MCF 10A (cell line): Measurements from ENCODE around the gene STARD9. TPM values are rescaled to one million over a fixed set of nuclear protein-coding genes. Genes with fewer than 3 reads are reported as not detected.
A peak's percentile ranks its signal among the peaks of the same experiment; 100 is the strongest.

Experiments
- Bru-seq: library from RNA; stranded (reverse); fragments of 400-500 nt; gene quantifications from one replicate; lab custom pipeline; 2021; lab: Mats Ljungman, UMichigan
- BruChase-seq, 2 experiments: library from RNA; stranded (reverse); fragments of 400-500 nt; gene quantifications; one replicate each; lab custom pipeline; 2021; lab: Mats Ljungman, UMichigan
- BruUV-seq: library from RNA; stranded (reverse); fragments of 400-500 nt; replicated peaks from 2 replicates; lab custom pipeline; 2021; lab: Mats Ljungman, UMichigan
- CTCF ChIA-PET: fragments of 300-600 bp; sonication (Branson Sonifier 250); formaldehyde crosslinking; extraction: SDS; loops from one replicate; lab custom pipeline; 2021; ENCODE audit warnings: antibody characterized with exemption, inconsistent platforms; lab: Yijun Ruan, JAX
- POLR2A ChIA-PET: fragments of 300-600, 350-650 bp; sonication (Branson Sonifier 250); formaldehyde crosslinking; extraction: SDS; loops from one replicate; lab custom pipeline; 2020; ENCODE audit warnings: antibody characterized with exemption, inconsistent platforms; lab: Yijun Ruan, JAX
- DNase-seq: peaks from one replicate; pipeline ENCODE4 v3.0.0-alpha.2; 2018; ENCODE audit not compliant: unreplicated experiment
- H3K27ac Mint-ChIP-seq: one replicate; pipeline ENCODE4 v1.8.0; 2022; ENCODE audit warnings: mild to moderate bottlenecking, low read depth, mixed read lengths; ENCODE audit not compliant: unreplicated experiment
- H3K27me3 Mint-ChIP-seq: one replicate; pipeline ENCODE4 v1.8.0; 2022; ENCODE audit warnings: mixed read lengths; ENCODE audit not compliant: insufficient read depth, unreplicated experiment
- H3K36me3 Mint-ChIP-seq: one replicate; pipeline ENCODE4 v1.8.0; 2022; ENCODE audit warnings: mild to moderate bottlenecking, moderate library complexity, mixed read lengths; ENCODE audit not compliant: insufficient read depth, unreplicated experiment
- H3K4me1 Mint-ChIP-seq: one replicate; pipeline ENCODE4 v1.8.0; 2022; ENCODE audit warnings: mixed read lengths; ENCODE audit not compliant: insufficient read depth, unreplicated experiment
- H3K4me3 Mint-ChIP-seq: one replicate; pipeline ENCODE4 v1.8.0; 2022; ENCODE audit warnings: mild to moderate bottlenecking, moderate library complexity, mixed read lengths; ENCODE audit not compliant: unreplicated experiment
- H3K9me3 Mint-ChIP-seq: one replicate; pipeline ENCODE4 v1.8.0; 2022; ENCODE audit warnings: mixed read lengths; ENCODE audit not compliant: unreplicated experiment
- CTCF ChIP-seq: fragments of 200-600 bp; IDR thresholded peaks from one replicate; pipeline ENCODE4 v1.8.0; 2022; ENCODE audit warnings: antibody characterized with exemption, mild to moderate bottlenecking; ENCODE audit not compliant: unreplicated experiment
- intact Hi-C: fragments of 100-400 bp; cut with micrococcal nuclease; formaldehyde crosslinking; loops from 2 replicates; pipeline ENCODE4 v1.14.1; 2022
- long read RNA-seq: library from polyadenylated mRNA; stranded (forward); transcript quantifications from one replicate; pipeline ENCODE4 v2.0.0, GENCODE V29; 2022
- total RNA-seq: library from RNA; stranded (reverse); gene quantifications from 2 replicates; pipeline ENCODE4 v1.2.3, GENCODE V29; 2022

Gene STARD9
- 2.0 and 2.9 TPM in 2 replicates for total RNA-seq
- Bru-seq, nascent RNA = percentile 40 among the genes with signal in this experiment
- percentile 34 among the genes with signal in this experiment for BruChase-seq, experiment 1, labeled RNA remaining after a 6-hour chase
- BruChase-seq, experiment 2, labeled RNA remaining after a 2-hour chase = percentile 42 among the genes with signal in this experiment
- long read RNA-seq = 0 reads

GRCh38 chr15:42575188-42576039, at the start of gene STARD9:
STARD9 (plus strand) TSS chr15:42575606; CDS start chr15:42575716, 110 bp downstream.
- Mint-ChIP-seq H3K4me3 (peak within 1 kb of the TSS; percentile 89), H3K9me3 (no peaks in the 10 kb centered on the region), H3K27me3 (no peaks in the 10 kb centered on the region), H3K27ac (peak within 1 kb of the TSS; percentile 53), H3K36me3 (no peaks in the 10 kb centered on the region), H3K4me1 (peaks cover 7% of the 10 kb centered on the region)
- no TSS peak for BruUV-seq
- CTCF ChIA-PET = no interaction called here
- intact Hi-C loops = loop anchor here (2.0 kb wide), 1 partner anchor 75 kb away; no protein-coding TSS in a partner anchor
- POLR2A ChIA-PET = interaction anchor here (0.6 to 2.8 kb wide), 15 partner anchors 10 to 531 kb away, joined by 3 to 27 read pairs (median 3); partner anchors contain the start of genes HAUS2, LRRC57, SNAP23 and TMEM87A
- TF ChIP-seq CTCF = no peak
- peak; percentile 98 for DNase-seq

DNA sequence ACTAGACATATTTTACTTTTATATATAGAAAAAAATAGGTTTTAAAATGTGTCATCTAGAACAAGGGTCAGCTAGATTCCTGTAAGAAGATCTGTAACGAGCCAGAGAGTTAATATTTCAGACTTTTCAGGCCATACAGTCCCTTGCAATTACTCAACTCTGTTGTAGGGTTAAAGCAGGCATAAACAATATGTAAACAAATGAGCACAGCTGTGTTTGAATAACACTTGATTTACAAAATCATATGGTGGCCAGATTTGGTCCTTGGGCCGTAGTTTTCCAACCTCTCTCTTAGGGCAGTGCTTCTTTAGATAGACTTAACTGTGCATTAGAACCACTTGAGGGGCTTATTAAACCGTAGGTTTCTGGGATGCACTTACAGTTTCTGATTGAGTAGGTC, 46.4 kb upstream of the STARD9 start:
- H3K27me3 Mint-ChIP-seq = no peaks in the 10 kb centered on the region
- POLR2A ChIA-PET = interaction anchor here (1.2 to 1.7 kb wide), 3 partner anchors 13 to 34 kb away, joined by 4 to 8 read pairs (median 5); no protein-coding TSS in a partner anchor
- peaks cover 55% of the 10 kb centered on the region for H3K36me3 Mint-ChIP-seq
- H3K4me3 Mint-ChIP-seq = no peak overlapping the region
- no TSS peak for BruUV-seq
- TF ChIP-seq CTCF = no peak
- H3K27ac Mint-ChIP-seq = no peak overlapping the region
- no peaks in the 10 kb centered on the region for H3K9me3 Mint-ChIP-seq
- intact Hi-C loops = no loop called here
- CTCF ChIA-PET = no interaction called here
- no peaks in the 10 kb centered on the region for H3K4me1 Mint-ChIP-seq
- no peak for DNase-seq

DNA sequence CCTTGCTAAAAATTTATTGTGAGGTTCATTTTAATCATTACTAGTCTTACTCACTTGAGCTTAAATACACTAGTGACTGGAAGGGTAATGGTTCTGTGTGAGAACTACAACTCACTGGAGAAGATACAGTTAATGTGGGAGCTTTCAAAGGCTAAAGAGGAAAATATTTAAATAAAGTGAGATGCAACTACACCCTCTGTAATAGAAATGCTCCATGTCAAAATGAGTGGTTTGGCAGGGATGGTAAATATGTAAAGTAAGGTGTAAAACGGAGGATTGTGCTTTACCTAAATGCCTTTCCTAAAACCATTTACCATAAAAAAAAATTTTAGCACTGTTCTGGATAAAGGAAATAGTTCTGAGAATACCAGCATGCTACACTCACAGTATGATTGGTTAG, 42.2 kb upstream of the STARD9 start:
- TF ChIP-seq CTCF = no peak
- Mint-ChIP-seq H3K4me1 (no peaks in the 10 kb centered on the region), H3K36me3 (peaks cover 43% of the 10 kb centered on the region), H3K4me3 (no peak overlapping the region), H3K27me3 (no peaks in the 10 kb centered on the region), H3K9me3 (no peaks in the 10 kb centered on the region), H3K27ac (no peak overlapping the region)
- intact Hi-C loops = no loop called here
- ChIA-PET CTCF (no interaction called here), POLR2A (interaction anchor here (1.4 to 3.4 kb wide), 4 partner anchors 13 to 38 kb away, joined by 3 to 10 read pairs (median 6); partner anchors contain the start of genes HAUS2, LRRC57 and SNAP23)
- BruUV-seq = no TSS peak
- no peak for DNase-seq
